HG02798 (cell line): ENCODE data around the gene RNF183.

Experiments
- ATAC-seq: cut with Tn5 transposase; IDR thresholded peaks from one replicate; pipeline ENCODE4 v1.9.1; 2021; ENCODE audit warnings: mild to moderate bottlenecking; ENCODE audit not compliant: unreplicated experiment, poor library complexity

The RNF183 gene, protein sequence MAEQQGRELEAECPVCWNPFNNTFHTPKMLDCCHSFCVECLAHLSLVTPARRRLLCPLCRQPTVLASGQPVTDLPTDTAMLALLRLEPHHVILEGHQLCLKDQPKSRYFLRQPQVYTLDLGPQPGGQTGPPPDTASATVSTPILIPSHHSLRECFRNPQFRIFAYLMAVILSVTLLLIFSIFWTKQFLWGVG

DNA sequence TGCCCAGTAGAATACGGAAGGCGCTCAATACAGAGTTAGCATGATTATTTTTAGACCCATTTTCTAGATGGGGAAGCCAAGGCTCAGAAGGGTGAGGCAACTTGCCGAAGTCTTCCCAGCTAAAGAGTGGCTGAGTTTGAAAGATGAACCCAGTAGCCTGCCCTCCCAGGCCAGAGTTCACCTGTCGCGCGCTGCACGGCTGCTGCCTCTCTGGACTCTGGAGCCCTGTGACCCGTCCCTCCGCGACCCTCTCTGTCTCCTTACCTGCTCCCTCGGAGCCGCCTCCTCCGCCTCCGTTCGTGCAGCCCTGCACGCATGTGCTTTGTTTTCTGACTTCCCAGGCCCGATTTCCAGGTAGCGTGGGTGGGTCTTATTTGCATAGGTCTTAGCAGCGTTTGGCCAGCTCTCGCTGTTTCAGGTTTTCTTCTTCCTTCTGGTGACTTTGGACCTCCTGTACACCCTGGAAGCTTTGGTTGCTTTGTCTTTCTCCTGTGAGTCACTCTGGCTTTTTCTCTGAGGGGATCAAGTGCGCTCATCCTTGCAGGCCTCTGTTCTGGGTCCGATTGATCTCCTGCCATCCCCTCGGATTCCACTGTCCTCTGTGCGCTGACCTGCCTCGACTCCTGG is at the start of gene RNF183:
RNF183 (minus strand) TSS at position 585 of the 627 bp plus-strand sequence. CDS start 5,192 bp downstream, outside the sequence.
- no peak for ATAC-seq

DNA sequence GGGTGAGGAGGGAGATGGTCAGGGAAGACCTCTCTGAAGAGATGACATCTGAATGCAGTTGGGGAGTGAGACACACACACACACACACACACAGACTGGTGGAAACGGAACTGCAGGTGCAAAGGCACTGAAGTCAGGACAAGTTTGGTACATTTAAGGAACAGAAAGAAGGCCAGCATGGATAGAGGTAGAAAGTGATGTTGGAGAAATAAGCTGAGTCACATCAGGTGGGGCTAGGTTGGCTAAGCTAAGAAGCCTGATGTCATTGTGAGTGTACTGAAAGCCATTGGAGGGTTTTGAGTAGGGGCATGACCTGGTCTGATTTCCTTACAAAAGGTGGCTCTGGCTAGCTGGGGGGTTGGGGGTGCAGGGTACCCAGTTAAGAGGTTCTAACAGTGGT is 49.2 kb upstream of the RNF183 start:
- no peak for ATAC-seq

DNA sequence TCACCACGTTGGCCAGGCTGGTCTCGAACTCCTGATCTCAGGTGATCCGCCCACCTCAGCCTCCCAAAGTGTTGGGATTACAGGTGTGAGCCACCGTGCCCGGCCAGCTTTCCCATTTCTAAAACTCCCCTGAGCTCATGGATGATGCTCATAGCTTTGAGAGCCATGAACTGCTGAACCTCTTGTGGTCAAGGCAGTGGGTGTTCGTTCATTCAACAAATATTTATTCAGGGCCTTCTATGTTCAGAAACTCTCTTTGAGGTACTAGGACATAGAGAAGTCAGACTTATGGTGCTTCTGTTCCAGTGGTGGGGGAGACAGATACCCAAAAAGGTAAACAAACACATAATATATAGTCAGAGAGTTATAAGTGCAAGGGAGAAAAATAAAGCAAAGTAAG is 48.8 kb upstream of the RNF183 start:
- ATAC-seq, result no peak

DNA sequence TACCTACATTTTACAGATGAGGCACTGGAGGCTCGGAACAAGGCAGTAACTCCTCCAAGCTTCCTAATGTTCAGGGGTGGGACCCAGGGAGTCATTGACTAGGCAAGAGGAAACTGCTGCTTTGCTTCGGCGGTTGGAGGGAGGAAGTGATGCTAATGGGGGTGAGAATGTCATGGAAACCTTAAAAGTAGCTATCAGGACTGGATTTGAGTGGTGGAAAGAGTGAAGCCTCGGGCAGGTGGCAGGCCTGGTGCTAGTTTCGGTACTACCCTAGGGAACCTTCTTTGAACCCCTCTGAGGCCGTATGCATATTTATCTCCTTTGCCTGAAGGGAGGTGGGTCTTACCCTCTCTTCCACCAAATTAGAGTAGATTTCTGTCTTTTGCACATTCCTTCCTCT is 47.8 kb upstream of the RNF183 start:
- no peak for ATAC-seq

DNA sequence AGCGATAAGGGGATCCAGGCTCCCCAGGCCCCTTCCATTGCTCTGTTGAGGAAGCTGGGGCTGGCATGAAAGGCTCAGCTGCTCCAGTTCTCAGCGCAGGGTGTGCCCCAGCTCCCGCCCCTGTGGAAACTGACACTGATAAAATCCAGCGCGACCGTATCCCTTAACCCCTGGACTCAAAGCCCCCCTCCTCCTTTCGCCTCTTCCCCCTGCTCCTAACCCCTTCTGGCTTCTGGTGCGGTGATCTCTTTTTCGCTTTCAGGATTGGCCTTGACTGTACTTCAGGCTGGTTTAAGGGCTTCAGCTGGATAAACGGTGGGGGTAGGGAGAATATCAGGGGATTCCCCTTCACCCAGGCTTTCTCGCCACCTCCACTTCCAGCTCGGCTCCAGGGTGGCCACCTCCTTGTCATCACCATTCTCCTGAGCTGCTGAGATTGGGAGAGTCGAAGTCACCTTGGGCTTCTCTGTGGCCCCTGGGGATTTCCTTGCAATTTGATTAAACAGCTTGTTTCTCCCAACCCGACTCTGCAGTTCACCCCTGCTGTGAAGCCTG is 47.0 kb upstream of the RNF183 start:
- ATAC-seq, result no peak

DNA sequence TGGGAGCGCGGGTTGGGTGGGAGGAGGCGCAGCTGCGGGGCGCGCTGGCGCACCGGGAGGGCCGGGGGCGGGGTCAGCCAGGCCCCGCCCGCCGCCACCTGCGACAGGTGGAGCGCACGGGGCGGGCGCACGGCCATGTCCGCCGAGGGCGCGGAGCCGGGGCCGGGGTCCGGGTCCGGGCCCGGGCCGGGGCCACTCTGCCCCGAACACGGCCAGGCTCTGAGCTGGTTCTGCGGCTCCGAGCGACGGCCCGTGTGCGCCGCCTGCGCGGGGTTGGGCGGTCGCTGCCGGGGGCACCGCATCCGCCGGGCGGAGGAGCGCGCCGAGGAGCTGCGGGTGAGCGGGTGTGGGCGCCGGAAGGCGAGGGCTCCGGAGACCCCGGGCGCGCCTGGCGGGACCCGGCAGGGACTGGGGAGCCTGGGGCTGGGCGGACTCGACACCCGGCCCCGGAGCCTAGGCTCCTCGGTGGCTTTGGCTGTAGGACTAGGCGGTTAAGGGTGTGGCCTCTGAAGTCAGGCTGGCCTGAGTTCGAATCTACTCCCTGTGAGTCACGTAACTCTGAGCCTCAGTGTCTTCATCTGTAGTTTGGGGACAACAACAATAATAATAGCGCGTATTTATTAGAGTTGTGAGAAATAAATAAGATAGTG is 46.4 kb upstream of the RNF183 start, which contains the start of gene BSPRY:
BSPRY (plus strand) TSS at position 97 of the 650 bp plus-strand sequence; CDS start at position 136, 39 bp downstream.
- peak; percentile 43 for ATAC-seq

DNA sequence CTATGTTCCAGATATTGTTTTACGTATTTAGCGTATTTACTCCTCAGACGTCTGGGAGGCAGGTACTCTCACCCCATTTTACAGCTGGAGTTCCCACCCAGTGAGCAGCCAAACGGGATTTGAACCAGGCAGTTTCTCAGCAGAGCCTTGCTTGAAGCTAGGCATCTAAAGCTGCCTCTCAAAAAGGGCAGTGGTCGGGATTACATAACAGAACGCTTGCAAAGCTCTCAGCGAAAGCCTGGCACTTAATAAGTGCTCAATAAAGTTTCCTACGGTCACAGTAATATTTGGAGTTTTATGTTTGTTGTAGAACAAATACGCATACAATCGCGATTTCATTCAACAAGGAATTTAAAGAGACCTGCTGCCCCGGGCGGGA is 45.9 kb upstream of the RNF183 start:
- no peak for ATAC-seq

DNA sequence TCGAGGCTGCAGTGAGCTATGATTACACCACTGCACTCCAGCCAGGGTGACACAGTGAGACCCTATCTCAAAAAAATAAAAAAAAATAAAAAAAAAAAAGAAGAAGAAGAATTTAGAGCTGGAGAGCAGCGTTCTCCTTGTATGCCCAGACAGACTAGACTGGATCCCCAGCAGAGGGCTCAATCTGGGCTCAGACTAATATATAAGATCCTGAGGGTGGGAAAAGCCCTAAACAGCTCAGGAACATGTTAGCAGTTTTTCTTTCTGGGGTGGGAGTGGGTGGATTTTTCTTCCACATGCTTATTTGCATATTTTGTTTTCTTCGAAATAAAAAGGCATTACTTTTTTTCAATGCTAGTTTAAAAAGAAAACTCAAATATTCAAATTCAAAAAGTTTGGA is 45.3 kb upstream of the RNF183 start:
- no peak for ATAC-seq

DNA sequence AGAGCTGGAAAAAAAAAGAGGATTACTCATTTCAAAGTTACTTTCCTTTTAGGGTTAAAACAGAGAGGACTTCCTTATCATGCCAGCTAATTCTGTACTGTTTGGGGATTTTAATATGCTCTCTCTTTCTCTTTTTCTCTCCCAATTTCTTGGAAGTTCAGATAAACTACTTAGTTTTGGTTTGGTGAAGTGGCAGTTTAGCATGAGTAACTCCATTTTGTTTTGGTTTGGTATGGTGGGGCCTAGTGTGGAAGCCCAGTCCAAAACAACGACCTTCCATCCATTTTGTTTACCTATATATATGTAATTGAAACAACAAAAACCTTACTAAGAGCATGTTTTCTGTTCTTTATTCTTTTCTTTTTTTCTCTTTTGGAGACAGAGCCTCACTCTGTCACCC is 42.5 kb upstream of the RNF183 start:
- no peak for ATAC-seq

DNA sequence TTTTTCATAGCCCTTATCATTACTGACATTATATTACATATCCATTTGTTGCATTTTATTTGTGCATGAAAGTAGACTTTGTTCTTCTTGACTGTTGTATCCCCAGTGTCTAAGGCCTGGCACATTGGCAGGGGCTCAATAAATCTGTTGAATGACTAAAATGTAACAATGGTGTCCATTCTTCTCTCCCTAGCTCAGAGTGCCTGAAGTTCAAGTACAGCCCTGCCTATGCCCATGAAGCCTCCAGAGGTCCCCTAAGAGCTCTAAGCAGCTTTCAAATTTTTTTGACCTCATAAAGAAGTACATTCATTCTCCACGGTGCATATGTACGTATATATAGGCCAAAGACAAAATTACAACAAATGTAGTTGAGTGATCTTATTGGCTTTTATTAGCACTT is 42.0 kb upstream of the RNF183 start:
- ATAC-seq, result no peak

DNA sequence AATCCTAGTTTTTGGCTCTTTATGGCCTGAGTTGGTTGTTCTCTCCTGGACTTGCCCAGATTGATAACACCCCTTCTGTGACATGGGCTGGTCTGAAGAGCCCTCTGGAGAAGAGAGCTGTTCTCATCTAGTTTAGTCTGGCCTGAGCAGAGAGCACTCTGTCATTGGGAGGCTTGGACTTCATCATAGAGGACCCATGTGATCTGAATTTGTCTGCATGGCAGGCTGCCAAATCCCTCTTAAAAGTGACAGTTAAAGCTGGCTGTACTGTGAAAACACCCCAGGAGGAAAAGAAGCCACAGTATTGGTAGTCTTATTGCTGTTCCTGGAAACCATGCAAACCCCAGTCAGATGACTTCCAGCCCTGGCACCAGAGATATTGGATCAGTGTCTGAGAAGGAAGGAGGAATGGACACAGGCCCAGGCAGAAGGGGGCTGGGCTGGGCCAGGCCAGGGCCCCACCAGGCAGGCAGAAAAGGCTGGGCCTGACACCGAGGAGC is 40.6 kb upstream of the RNF183 start:
- no peak for ATAC-seq

DNA sequence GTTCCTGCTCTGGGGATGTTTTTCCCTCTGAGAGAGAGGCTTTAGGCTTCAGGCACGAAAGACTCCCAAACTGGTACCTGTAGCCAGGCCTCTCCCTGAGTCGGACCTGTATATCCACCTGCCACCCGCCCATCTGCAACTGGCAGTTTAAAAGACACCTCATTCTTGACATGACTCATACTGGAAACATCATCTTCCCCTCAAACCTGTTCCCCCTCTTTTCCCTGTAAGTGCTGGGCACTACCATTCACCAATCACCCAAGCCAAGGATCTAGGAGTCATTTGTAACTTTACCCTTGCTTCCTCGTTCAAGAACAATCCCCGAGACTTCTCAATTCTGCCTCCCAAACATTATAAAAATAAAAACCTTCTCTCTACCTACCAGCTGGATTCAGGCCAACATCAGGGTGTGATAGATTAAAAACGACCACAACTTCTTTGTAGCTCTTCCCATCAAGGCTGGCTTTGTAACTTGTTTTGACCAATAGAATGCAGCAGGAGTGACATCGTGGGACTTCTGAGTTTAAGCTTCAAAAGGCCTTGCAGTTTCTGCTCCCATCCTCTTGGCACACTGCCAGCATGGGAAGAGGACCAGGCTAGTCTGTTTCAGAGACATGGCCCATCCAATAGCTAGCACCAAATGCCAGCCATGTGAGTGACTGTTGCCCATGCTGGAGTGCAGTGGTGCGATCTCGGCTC is 38.7 kb upstream of the RNF183 start:
- no peak for ATAC-seq

DNA sequence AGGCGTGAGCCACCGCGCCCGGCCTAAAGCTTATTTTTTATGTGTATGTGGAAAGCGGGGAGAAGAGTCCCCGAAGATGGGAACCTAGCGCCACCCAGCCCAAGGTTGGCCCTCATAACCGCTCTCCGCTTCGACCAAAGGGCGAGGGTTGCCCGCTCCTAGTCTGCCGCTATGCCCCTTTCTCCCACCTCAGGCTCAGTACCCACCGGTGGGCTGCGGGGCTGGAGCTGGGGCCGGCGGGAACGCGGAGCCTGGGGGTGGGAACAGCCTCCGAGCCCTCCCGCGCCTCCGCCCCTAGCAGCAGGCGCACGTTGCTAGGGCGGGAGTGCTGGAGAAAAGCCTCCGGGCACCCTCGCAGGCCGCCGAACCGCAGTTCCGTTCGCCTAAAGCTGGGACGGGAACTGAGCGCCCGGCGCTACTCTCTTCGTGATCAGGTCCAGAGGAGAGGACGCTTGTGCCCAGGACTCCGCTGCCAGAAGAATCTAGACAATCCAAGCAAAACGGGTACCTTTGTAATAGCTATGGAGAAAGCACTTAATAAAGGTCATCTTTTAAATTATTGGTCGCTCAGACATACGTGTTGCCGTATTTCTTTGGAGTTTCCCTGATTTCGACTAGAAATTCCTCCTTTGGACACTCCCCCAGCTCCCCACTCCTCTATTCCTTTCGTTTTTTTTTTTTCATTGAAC is 37.0 kb upstream of the RNF183 start, which contains the start of gene WDR31:
WDR31 (minus strand) TSS at position 265 of the 689 bp plus-strand sequence. CDS start 8,253 bp downstream, outside the sequence.
- peak; percentile 98 for ATAC-seq

DNA sequence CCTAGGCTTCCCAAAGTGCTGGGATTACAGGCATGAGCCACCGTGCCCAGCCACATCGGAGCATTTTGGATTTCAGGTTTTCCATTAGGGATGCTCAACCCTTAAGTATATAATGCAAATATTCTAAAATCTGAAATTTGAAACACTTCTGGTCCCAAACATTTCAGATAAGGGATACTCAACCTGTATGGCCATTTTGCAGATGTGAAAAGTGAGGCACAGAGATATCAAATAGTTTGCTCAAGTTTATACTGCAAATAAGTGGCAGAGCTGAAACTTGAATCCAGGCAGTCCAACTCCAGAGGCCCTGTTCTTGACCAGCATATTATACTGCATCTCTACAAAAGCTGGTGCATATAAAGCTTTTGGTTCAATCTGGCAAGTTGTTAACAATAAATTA is 34.5 kb upstream of the RNF183 start:
- ATAC-seq, result no peak

DNA sequence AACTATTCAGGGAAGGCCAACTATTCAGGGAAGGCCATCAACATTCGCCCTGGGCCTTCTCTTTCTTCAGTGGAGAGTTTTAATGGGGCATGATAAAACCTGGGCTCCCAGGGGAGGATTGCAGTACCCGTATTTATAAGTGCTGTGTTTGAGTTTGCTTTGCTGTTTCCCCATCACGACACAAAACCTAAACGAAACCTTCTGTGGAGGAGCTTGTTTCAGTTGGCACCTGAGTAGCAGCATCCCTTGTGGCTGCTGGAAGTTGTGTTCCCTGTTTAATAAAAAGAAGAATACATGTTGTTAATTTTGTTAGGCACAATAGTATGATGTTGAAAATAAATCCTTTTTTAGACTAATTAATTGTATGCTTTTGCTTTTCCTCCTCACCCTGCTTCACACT is 28.6 kb upstream of the RNF183 start:
- ATAC-seq, result no peak

DNA sequence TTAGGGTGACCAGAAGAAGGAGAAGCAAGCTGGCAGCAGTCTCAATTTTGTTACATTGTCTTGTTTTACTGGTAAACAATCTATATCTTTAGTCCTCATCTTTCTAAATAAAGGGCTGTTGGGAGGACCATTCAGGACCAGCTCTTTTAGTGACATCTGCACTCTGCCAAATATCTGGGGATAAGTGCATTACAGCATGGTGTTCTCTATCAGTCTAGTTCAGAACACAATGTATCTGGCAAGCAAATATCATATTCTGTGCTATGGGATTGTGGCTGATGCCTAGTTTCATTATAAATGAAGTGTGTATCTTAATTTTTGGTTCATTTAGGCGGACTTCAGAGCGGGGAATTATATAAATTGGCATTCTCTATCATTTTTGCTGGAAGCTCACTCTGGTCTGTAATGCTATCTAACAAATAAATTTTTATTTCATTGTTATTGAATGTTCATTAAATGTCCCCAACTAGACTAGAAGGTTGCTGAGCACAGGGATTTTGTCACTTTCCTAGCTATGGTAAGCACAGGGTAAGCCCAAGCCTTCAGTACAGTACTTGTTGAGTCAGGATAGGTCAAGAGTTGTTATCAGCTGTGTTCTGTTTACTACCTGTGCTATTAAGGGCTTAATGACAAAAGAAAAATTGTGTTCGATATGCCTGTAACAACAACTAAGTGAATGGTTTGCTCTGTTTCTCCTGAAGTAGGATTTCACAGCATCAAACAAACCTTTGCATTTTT is 25.0 kb upstream of the RNF183 start:
- ATAC-seq, result no peak

DNA sequence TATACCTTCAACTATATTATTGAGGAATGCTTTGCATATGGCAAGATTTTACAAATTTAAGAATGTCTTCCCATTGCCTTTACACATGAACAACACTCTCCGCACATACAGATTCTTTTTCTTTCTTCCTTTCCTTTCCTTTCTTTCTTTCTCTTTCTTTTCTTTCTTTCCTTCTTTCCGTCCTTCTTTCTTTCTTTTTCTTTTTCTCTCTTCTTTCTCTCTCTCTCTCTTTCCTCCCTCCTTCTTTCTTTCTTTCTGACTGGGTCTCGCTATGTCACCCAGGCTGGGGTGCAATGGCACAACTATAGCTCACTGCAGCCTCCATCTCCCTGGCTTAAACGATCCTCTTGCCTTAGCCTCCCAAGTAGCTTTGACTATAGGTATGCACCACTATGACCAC is 23.1 kb upstream of the RNF183 start:
- ATAC-seq, result no peak

DNA sequence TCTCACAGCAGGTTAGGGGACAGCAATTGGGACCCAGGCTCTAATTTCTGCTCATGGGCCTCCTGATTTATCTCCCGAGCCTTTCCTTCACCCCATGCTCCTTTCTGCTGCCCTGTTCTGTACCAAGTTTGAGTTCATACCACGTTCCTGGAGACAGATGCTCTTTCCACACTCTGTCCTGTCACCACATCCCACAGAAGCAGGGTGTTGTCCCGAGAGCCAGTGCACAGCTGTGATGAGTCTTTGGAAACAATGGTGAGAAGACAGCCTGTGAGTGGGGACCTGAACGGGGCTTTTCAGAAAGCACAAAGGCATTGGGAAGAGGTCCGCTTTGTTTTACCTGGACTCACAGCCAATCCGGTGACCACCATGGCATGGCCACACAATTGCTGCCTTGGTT is 19.5 kb upstream of the RNF183 start:
- no peak for ATAC-seq

DNA sequence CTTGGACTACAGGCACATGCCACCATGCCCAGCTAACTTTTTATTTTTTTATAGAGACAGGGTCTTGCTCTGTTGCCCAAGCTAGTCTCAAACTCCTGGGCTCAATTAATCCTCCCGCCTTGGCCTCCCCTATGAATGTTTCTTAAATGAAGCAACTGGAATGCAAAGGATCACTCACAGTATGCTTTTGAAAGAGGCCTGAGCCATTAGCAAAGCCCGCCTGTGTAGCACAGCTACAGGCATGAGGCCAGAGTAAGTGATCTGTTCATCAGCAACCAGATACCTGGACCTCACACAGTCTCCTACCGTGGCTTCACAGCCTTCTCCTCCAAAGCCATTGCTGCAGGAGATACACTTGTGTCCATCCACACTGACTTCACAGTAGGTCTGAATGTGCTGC is 16.9 kb upstream of the RNF183 start:
- no peak for ATAC-seq
